AG09319 (cell line): ENCODE results near the gene CD2BP2.
"Not testable (repeated sequence)": the region's sequence is repeated elsewhere in the genome, so short reads cannot be mapped to it uniquely, and the experiment has no call there.

Experiments used
- DNase-seq: peaks from one replicate; pipeline ENCODE4 v3.0.0-alpha.2; 2010; ENCODE audit warnings: low read depth; ENCODE audit errors: extremely low read depth
- CTCF ChIP-seq: IDR thresholded peaks from 2 replicates; pipeline ENCODE4 v1.5.1; 2011; ENCODE audit warnings: low read depth, mild to moderate bottlenecking, inconsistent platforms, low read length, moderate library complexity

Gene CD2BP2

GRCh38 chr16:30342751-30343490, 12.2 kb downstream of the CD2BP2 start:
- no peak for TF ChIP-seq CTCF
- DNase-seq = no peak

DNA sequence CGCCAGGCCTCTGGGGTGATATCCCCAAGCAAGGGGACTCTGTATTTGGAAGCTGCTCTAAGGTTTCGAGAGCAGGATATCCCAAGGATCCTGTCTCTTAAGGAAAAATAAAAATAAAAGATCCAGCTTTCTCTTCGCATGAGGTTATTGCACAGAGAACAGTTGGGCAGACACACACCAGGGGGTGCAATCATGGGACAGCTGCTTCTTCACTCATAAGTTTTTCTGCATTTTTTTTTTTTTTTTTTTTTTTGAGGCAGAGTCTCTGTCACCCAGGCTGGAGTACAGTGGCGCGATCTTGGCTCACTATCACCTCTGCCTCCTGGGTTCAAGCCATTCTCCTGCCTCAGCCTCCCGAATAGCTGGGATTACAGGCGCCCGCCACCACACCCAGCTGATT, 13.1 kb downstream of the CD2BP2 start:
- DNase-seq = not testable (repeated sequence)

DNA sequence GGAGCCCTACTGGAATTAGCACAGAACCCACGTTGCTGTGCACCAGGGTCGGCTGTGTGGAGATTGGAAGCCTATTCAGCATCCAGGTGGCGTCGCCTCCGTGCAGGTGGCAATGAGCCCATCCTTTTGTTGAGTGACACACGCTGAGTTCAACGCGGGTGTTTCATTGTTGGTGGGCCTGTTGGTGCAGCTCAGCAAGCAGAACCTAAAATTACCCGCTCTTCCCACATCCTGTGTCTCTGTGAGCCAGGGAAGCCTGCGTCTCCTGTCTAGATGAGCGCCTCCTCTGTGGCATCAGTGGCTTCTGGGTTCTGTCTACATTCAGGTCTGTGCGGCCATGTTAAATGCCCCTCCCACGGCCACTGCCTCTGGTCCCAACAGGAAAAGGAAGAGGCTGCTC, 14.5 kb downstream of the CD2BP2 start:
- no peak for TF ChIP-seq CTCF
- no peak for DNase-seq

DNA sequence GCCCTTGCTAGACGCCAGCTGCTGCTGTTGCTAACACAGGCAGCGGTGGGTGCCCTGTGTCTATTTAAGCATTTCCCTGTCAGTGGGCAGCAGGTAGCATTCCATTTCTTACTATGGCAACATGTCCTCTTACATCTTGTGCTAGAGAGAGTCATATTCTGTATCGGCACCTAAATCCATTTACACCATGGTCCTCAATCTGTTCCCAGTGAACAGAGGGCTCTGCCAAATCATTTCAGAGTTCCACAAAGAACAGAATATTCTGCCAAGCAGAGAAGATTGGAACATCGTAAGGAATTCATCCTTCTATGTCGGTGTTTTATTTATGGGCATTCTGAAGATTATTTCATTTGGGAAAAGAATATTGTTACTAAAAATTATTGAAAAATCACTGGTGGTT, 16.4 kb downstream of the CD2BP2 start:
- DNase-seq = not testable (repeated sequence)

- not testable (repeated sequence) for DNase-seq
Observed at GRCh38 chr16:30337964-30338357, 17.1 kb downstream of the CD2BP2 start.

DNA sequence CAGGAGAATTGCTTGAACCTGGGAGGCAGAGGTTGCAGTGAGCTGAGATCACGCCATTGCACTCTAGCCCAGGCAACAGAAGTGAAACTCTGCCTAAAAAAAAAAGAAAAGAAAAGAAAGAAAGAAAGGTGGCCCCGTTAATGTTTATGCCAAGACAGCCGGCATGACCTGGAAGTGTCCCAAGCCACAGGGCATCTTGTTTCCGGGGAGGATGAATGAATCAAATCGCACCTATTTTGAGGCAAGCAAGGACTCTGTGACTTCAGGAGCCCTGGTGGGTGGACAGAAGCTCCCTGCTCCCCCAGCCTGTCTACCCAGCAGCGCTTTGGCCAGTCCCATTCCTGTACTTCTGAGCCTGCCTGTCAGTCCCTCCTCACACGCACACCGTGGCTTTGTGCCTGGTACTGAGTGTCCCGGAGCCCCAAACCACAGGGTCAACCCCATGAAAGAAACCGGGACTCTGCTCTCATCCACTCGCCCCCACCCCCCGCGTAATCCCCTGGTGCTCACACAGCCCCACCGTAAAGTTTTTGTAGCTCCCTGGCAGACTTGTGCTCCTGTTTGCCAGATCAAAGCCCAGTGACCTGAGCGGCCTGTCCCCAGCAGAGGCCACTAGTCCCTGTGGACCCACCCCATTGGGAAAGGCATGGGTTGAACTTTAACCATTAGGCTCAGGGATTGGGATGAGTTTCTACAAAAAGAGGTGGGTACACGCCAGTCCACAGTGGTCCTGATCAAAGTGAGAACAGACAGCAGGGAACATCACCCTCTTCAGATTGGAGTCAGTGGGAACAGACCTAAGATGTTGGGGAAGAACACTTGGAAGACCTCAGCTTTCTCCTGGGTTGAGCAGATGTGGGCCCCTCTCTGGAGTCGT, 19.3 kb downstream of the CD2BP2 start:
- no peak for DNase-seq
- no peak for TF ChIP-seq CTCF

- not testable (repeated sequence) for DNase-seq
Observed at GRCh38 chr16:30335028-30335597, 20.0 kb downstream of the CD2BP2 start.

- DNase-seq = not testable (repeated sequence)
Observed at GRCh38 chr16:30334473-30334989, 20.6 kb downstream of the CD2BP2 start.

- not testable (repeated sequence) for DNase-seq
Observed at GRCh38 chr16:30324220-30324619, 30.9 kb downstream of the CD2BP2 start.

- not testable (repeated sequence) for DNase-seq
Observed at GRCh38 chr16:30318647-30319046, 36.5 kb downstream of the CD2BP2 start.

DNA sequence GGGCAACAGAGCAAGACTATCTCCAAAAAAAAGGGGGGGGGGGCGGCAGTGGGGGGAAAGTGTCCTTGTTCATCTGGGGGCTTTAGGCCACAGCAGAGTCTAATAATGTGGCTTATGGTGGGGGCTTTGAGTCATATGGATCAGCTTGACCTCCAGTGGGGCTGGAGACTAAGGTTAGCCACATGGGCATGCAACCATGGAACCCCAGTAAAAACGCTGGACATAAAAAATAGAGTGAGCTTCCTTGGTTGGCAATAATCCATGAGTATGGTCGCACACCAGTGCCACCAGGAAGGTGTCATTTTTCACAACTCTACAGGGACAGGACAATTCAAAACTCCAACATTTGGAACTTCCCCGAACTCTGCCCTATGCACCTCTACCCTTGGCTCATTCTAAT, 44.2 kb downstream of the CD2BP2 start:
- DNase-seq = not testable (repeated sequence)

DNA sequence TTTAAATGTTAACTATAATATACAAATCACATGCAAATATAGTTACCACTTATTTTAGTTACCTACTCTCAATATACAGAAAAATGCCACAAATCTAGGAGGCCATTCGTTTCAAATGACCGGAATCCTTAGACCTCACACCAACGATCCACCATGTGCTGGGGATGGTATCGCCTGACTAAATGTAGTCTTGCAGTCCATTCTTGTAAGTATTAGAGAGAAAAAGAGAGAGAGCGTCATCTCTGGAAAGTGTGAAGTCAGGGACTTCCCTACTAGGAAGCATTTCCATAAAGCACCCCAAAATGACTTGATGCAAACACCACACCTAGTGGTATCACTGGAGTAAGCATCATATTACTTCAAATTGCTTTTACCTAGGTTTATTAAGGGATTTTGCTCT, 45.9 kb downstream of the CD2BP2 start:
- not testable (repeated sequence) for DNase-seq
